Stimulated activated naive CD4-positive, alpha-beta T cell treated with Interleukin-2 at 50 U/mL for 16 hours (primary cell): ENCODE data around the gene CFAP251.
"Not testable (repeated sequence)": the region's sequence is repeated elsewhere in the genome, so short reads cannot be mapped to it uniquely, and the experiment has no call there.

Source experiments
- DNase-seq: peaks from one replicate; lab custom pipeline; 2025; lab: John Stamatoyannopoulos, UW

CFAP251 gene

GRCh38 chr12:121903202-121903601 is 15.2 kb upstream of the CFAP251 start:
- no peak for DNase-seq

DNA sequence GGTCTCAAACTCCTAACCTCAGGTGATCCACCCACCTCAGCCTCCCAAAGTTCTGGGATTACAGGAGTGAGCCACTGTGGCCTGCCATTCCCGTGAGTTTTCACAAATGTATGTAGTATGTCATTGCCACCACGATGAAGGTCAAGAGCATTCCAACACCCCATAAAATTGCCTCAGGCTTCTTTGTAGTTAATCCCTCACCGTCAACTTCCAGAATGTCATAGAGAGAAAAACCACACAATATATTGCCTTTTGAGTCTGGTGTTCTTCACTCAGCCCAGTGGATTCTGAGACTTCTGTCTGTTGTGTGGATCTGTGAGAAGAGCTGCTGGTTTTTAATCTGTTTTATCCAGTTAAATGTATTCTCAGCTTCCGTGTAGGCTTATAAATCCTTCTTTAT is 12.6 kb upstream of the CFAP251 start:
- no peak for DNase-seq

- no peak for DNase-seq
These were observed 9.7 kb upstream of the CFAP251 start for GRCh38 chr12:121908702-121909101.

GRCh38 chr12:121911824-121912585 is 6.4 kb upstream of the CFAP251 start:
- peak; percentile 18 for DNase-seq

- DNase-seq, result no peak
These were observed 2.5 kb upstream of the CFAP251 start for GRCh38 chr12:121915841-121916321.

GRCh38 chr12:121916719-121917118 is 1.7 kb upstream of the CFAP251 start:
- no peak for DNase-seq

DNA sequence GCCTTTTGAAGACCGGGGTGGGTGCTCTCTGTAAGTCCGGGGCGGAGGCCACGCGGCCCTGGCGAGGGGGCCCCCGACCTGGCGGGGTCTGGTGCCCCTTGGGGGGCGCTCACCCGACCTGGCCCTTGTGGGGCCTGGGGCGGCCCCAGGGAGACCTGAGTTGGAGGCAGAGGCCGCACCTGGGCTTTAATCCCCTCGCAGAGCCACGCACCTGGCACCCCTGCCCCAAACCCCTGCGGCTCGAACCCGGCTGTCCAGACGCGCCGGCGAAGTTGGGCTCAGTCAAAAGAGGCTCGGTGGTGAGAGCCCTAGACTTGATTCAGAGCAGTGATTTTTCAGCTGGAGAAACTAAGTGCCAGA is 267 bp downstream of the CFAP251 start:
- no peak for DNase-seq

GRCh38 chr12:121921066-121921465 is 2.7 kb downstream of the CFAP251 start:
- no peak for DNase-seq

DNA sequence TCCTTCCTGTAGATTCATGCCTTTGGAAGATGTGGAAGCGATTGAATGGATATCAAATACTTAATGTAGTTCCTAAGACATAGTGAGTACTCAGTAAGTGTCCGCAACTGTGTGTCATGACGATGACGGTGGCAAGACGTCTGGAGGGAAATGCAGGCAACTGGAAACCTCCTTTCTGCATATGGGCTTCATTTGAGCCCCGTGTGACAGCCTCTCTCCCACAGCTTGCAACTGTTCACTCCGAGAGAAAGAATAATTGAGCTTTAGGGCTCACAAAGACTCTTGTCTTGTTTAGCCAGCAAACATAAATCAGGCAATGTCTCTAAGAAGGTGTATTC is 6.9 kb downstream of the CFAP251 start:
- DNase-seq, result no peak

DNA sequence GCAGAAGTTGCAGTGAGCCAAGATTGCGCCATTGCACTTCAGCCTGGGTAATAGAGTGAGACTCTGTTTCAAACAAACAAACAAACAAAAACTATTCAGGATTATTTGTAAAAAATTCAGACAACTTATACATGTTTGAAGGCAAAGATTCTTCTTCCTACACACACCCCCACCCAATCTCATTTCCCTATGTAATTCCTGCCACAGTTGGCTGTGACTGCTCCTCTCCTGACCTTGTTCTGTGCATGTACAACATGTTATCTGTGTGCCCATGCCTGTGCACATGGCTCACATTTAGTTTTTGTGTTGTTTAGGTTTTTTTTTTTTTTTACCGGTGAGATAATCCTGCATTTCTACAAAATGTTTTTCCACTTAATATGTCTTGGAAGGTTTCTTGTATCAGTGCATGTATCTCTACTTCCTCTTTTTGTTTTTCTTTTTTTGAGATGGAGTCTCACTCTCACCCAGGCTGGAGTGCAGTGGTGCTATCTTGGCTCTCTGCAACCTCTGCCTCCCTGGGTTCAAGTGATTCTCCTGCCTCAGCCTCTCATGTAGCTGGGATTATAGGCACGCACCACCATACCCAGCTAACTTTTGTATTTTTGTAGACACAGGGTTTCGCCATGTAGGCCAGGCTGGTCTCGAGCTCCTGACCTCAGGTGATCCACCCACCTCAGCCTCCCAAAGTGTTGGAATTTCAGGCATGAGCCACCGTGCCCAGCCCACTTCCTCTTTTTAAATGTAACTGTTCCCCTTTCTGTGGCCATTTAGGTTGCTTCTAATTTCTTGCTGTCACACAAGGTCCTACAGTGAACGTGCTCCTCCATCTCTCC is 8.7 kb downstream of the CFAP251 start:
- DNase-seq, result no peak

- DNase-seq, result no peak
These were observed 9.4 kb downstream of the CFAP251 start for GRCh38 chr12:121927813-121928212.

- not testable (repeated sequence) for DNase-seq
These were observed 11.2 kb downstream of the CFAP251 start for GRCh38 chr12:121929545-121929944.

GRCh38 chr12:121930862-121931261 is 12.5 kb downstream of the CFAP251 start:
- no peak for DNase-seq

- no peak for DNase-seq
These were observed 13.8 kb downstream of the CFAP251 start for GRCh38 chr12:121932176-121932536.

- no peak for DNase-seq
These were observed 14.6 kb downstream of the CFAP251 start for GRCh38 chr12:121932914-121933521.

DNA sequence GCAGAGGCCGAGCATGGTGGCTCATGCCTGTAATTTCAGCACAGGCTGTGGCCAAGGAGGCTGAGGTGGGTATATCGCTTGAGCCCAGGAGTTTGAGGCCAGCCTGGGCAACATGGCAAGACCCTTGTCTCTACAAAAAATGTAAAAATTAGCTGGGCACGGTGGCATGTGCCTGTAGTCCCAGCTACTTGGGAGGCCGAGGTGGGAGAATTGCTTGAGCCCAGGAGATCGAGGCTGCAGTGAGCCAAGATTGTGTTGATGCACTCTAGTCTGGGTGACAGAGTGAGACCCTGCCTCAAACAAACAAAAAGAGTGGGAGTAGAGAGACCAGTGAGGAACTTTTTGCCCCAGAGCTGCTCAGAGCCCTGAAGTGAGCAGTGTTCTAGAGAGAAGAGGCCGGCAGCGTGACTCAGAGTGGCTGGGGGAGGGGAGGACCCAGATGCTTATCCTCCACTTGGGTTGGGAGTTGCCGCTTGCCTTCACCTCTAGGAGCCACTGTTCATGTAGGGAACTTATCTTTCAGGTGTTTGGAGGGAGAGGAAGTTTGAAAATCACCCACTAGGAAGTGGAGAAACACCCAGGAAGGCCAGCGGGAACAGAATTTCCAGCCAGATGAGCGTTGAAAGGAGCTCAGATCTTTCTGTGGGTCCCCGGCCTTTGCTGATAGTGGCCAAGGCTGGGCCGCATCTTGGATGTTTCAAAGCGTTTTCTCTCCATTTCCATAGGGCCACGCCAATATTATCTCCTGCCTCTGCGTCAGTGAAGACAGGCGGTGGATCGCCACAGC is 15.3 kb downstream of the CFAP251 start:
- no peak for DNase-seq

DNA sequence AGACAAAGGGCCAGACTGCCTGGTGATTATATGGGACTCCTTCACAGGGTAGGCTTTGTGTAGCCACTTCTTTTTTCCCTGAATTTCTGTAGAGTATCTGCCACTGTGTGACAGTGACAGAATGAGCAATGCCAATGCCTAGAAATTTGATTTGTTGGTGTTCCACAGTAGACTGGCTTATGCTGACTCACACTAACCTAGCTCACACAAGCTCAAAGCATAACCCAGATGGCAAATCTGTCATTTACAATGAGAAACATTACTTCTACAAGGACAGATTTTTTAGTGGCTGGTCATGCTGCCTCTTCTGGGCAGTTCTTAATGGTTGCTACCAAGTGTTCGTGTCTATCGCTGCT is 15.9 kb downstream of the CFAP251 start:
- no peak for DNase-seq

DNA sequence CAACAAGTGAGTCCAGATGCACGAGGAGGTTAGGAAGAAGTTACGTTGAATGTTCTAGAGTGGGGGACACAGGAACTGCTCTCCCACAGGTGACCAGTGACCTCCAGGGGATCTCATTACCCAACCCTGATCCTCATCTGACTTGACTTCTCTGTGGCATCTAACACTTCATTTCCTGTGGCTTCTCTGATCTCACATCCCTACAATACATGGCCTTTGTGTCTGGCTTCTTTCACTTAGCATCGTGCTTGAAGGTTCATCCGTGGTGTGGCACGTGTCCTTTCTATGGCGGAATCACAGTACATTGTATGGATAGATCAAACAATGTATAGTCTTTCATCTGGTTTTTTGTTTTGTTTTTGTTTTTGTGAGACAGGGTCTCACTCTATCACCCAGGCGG is 19.3 kb downstream of the CFAP251 start:
- DNase-seq, result no peak

DNA sequence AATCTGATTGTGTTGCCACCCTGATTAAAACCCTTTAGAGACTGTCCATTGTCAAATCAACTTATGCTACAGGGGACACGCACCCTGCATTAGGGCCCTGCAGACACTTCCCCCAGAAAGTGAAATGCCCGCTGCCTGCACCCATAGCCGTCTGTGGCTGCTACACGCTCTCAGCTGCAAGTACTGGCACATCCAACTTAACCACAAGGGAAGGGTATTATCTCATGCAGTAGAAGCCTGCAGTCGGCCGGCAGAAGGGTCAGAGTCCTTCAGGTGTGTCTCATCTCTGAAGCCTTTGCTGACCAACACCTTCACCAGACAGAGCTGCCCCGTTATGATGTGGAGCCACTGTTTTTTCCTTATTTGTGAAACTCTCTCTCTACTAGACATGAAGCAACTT is 20.8 kb downstream of the CFAP251 start:
- no peak for DNase-seq

- no peak for DNase-seq
These were observed 21.8 kb downstream of the CFAP251 start for GRCh38 chr12:121939992-121940766.

DNA sequence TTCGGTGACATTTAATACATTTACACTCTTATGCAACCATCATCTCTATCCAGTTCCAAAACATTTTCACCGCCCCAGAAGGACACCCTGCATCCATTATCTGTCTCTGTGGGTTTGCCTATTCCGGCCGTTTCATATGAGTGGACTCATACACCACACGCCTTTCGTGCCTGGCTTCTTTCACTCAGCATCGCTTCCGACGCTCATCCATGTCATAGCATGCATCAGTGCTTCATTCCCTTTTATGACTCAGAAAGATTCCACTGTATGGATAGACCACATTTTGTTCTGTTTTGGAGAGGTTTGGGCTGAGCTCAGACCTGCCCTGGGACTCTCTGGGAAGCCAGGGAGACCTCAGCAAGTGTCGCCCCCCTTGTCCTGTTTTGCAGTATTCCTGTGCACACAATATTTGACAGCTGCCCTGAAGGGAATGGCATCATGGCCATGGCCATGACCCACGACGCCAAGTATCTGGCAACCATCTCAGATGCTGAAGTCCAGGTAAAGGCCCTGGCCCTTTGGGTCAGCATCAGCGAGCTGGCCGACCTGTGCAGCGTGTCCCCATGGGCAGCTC is 23.8 kb downstream of the CFAP251 start:
- no peak for DNase-seq
